Cerebellar nuclear complex (tissue), 1 donor: ENCODE data around the gene ARMC2.
"Not testable (repeated sequence)": the region's sequence is repeated elsewhere in the genome, so short reads cannot be mapped to it uniquely, and the experiment has no call there.

Experiments
- DNase-seq, 2 experiments: peaks; one replicate each; lab custom pipeline; 2025; lab: John Stamatoyannopoulos, UW

ARMC2 gene

DNA sequence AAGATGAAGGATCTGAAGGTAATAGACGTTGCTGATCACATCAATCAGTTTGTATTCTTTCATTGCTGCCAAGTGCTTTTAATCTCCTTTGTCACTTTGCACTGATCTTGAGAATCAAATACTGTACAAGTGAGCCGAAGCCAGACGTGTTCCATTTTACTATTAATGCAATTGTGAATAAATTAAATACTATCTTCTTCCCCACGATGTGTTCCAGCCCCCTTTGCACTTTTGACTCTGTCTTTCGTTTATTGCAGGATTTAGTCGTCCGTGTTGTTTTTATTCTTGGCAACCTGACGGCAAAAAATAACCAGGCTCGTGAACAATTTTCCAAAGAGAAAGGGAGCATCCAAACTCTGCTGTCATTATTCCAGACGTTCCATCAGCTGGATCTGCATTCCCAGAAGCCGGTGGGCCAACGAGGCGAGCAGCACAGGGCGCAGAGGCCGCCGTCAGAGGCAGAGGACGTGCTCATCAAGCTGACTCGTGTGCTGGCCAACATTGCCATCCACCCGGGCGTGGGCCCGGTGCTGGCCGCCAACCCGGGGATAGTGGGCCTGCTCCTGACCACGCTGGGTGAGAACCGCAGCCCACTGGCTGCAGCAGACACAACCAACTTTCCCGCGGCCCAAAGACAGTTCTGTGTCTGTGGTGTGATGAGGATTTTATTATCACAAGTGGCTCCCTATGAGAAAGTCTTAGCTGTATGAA is 104.7 kb downstream of the ARMC2 start:
- no peak for DNase-seq

GRCh38 chr6:108953681-108954080 is 105.5 kb downstream of the ARMC2 start:
- no peak for DNase-seq

- DNase-seq = no peak
Measured at GRCh38 chr6:108955329-108955949, 107.2 kb downstream of the ARMC2 start.

DNA sequence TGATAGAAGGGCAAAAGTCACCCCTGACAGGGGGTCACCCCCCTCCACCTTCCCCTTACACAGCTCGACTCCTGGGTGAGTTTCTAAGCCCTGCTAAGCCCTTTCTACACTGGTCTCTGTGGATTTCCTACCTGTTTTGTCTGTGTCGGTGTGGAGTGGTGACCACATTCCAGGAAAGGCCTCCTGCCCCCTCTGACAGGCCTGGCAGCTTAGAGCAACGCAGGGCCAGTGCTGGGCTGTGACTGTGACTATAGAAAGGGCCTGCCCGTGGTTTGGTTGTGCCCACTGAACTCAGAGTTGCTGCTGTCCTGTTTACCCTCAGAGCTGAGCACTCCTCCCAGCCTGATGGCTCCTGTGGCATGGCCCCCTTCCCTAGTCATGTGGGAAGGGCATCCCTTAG is 109.0 kb downstream of the ARMC2 start:
- DNase-seq = no peak

- DNase-seq = no peak
Measured at GRCh38 chr6:108958900-108959770, 110.9 kb downstream of the ARMC2 start.

DNA sequence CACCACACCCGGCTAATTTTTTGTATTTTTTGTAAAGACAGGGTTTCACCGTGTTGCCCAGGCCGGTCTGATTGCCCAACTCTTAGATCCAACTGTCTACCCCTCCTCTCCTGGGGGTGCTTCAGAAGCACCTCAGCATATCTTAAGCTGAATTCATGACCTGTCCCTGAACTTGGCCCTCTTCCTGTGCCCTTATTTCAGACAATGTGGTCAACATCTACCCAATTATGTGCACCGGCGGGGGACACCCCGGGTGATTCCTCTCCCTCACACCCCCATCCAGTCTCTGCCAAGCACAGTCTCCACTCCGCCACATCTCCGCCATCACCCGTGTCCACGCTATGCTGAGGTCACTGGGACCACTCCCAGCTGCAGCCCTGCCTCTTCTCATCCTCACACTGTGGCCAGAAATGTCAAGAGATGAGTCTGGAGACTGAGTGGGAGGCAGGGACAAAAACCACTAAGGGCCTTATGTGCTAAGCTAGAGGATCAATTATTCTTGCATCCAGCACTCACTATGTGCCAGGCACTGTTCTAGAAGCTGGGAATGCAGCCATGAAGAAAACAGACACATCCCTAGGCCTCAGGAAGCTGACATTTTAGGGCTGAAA is 111.9 kb downstream of the ARMC2 start:
- no peak for DNase-seq

DNA sequence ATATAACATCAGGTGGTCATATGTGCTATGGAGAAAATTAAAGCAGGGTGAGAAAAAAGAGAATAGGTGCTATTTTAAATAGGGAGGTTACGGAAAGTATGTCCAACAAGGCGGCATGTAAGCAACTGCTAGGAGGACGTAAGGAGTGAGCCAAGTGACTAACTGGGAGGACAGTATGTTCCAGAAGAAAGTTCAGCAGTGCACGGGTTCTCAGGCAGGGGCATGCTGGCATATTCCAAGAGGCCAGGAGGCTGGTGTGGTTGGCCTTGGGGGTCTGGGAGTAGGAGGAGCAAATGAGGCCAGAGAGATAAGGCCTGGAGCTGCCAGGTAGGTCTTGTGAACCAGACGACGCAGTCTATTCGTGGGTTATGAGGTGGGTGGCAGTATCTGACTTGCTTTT is 112.4 kb downstream of the ARMC2 start:
- no peak for DNase-seq

GRCh38 chr6:108961077-108961476 is 112.9 kb downstream of the ARMC2 start:
- DNase-seq = no peak

- DNase-seq = no peak
Measured at GRCh38 chr6:108961985-108962384, 113.8 kb downstream of the ARMC2 start.

DNA sequence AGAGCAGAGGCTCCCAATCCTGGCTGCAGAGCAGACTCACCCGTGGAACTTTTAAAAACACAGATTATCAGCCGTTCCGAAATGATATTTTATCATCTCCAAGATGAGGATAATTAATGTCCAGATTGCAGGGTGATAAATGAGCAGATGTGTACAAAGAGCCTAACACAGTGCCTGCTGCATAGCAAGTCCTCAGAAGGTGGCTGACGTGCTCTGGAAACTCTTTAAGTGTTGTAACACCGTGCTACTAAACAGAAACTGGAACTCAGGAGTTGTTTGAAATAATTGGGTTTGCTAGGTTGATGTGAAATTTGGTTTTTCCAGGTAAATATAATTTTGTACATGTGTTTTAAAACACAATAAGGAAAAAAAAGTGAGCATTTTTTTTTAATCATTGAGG is 118.0 kb downstream of the ARMC2 start:
- DNase-seq = no peak

- DNase-seq = no peak
Measured at GRCh38 chr6:108966855-108967755, 118.9 kb downstream of the ARMC2 start.

- no peak for DNase-seq
Measured at GRCh38 chr6:108968325-108969316, 120.4 kb downstream of the ARMC2 start.

DNA sequence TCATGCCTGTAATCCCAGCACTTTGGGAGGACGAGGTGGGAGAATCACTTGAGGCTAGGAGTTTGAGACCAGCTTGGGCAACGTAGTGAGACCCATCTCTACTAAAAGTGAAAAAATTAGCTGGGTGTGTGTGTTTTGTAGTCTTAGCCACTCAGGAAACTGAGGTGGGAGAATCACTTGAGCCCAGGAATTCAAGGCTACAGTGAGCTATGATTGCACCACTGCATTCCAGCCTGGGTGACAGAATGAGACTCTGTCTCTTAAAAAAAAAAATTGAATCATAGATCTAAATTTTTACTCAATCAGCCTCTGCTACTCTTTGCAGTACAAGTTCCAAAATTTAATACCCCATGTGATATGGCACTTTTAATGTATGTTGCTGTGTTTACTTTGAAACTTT is 121.6 kb downstream of the ARMC2 start:
- no peak for DNase-seq

- DNase-seq = no peak
Measured at GRCh38 chr6:108974201-108974600, 126.0 kb downstream of the ARMC2 start.

DNA sequence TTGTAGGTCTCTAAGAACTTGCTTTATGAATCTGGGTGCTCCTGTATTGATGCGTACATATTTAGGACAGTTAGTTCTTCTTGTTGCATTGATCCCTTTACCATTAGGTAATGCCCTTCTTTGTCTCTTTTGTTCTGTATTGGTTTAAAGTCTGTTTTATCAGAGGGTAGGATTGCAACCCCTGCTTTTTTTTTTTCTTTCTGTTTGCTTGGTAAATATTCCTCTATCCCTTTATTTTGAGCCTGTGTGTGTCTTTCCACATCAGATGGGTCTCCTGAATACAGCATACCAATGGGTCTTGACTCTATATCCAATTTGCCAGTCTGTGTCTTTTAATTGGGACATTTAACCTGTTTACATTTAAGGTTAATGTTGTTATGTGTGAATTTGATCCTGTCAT is 130.4 kb downstream of the ARMC2 start:
- not testable (repeated sequence) for DNase-seq

DNA sequence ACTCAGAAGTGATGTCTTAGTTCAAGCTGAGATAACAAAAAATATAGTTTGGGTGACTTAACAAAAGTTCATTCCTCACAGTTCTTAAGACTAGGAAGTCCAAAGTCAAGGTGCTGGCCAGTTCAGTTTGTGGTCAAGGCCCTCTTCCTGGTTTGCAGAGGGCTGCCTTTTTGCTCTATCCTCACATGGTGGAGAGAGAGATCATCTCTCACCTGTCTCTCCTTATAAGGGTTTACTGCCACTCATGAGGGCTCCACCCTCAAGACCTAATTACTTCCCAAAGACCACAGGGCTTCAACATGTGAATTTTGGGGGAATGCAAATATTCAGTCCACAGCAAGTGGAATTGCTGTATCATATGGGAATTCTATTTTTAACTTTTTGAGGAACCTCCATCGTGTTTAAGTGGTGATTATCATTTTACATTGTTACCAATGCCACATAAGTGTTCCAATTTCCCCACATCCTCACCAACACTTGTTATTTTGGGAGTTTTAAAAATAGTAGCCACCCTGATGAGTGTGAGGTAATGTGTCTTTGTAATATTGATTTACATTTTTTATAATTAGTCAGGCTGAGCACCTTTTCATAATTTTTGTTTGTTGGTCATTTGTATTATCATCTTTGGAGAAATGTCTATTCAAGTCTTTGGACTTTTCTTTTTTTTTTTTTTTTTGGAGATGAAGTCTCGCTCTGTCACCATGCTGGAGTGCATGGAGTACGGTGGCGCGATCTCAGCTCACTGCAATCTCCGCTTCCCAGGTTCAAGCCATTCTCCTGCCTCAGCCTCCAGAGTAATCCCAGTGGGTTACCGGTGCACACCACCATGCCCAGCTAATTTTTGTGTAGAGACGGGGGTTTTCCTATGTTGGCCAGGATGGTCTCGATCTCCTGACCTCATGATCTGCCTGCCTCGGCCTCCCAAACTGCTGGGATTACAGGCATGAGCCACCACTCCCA is 134.2 kb downstream of the ARMC2 start:
- DNase-seq = no peak

- DNase-seq = no peak
Measured at GRCh38 chr6:108983151-108983550, 134.9 kb downstream of the ARMC2 start.

DNA sequence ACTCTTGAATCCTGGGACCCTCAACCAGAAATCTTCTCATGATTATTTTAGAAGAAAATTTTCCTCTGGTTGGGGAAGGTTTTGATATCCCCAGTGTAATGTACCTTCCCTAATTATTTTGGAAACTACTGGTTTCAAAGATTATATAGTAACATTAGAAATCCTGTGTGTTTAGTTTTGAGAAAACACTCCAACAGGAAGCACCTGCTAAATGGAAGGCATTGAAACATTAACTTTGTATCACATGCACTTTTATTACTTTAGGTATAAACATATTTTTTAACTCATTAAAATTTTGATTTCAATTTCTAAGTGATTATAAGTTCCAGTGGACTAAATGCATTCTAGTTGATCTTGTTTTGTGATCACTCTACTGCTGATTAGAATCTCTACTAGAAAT is 137.1 kb downstream of the ARMC2 start:
- DNase-seq = no peak

DNA sequence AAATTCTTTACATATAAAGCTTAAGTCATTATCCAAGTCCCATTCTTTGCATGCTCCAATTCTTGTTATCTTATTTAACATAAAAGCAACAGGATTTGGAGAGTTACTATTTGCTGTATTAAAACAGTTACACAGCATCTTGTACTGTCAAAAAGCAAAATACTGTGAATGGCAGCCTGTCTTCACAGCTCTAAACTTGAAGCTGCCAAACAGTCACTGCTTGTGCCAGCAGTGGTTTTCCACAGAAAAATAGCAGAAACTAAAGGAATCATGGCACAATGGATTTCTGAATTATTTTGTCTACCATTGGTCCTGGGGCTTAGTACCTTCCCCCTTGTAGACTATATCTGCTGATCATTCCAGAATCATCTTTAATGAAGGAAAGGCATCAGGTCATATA is 138.9 kb downstream of the ARMC2 start:
- DNase-seq = no peak
